HepG2 (cell line): ENCODE results near the gene BTG2. TPM values are rescaled to one million over a fixed set of nuclear protein-coding genes. Genes with fewer than 3 reads are reported as not detected.

Experiments
- ERF ChIP-seq: IDR thresholded peaks from 2 replicates; pipeline ENCODE4 v1.6.1; 2018; ENCODE audit warnings: missing biosample characterization, missing genetic modification reagents
- ETV5 ChIP-seq: IDR thresholded peaks from 2 replicates; pipeline ENCODE4 v1.6.1; 2018; ENCODE audit warnings: missing biosample characterization, missing genetic modification reagents, inconsistent platforms, borderline replicate concordance
- GABPB1 ChIP-seq: IDR thresholded peaks from 2 replicates; pipeline ENCODE4 v1.6.1; 2016; ENCODE audit warnings: mild to moderate bottlenecking, missing genetic modification reagents, moderate library complexity, missing compliant biosample characterization
- HMG20A ChIP-seq: IDR thresholded peaks from 2 replicates; pipeline ENCODE4 v1.6.1; 2016; ENCODE audit warnings: borderline replicate concordance
- HNRNPL ChIP-seq: fragments of 200-400 bp; formaldehyde crosslinking; IDR thresholded peaks from 2 replicates; pipeline ENCODE4 v1.6.1; 2017; ENCODE audit warnings: mild to moderate bottlenecking, low read depth, low read length
- MAF1 ChIP-seq: sonication (generic); formaldehyde crosslinking; IDR thresholded peaks from 2 replicates; pipeline ENCODE4 v1.5.0; 2020; ENCODE audit warnings: missing genetic modification reagents, borderline replicate concordance
- PHF21A ChIP-seq: sonication (generic); formaldehyde crosslinking; IDR thresholded peaks from 2 replicates; pipeline ENCODE4 v1.5.0; 2020; ENCODE audit warnings: mild to moderate bottlenecking, missing genetic modification reagents
- TBP ChIP-seq: sonication (generic); formaldehyde crosslinking; IDR thresholded peaks from 2 replicates; pipeline ENCODE4 v1.5.0; 2020; ENCODE audit warnings: missing genetic modification reagents
- XRCC5 ChIP-seq: fragments of 200-400 bp; formaldehyde crosslinking; optimal IDR thresholded peaks from 2 replicates; pipeline ENCODE3; 2017; ENCODE audit warnings: mild to moderate bottlenecking, low read length
- ZNF343 ChIP-seq: sonication (generic); formaldehyde crosslinking; IDR thresholded peaks from 2 replicates; pipeline ENCODE4 v1.4.0; 2020; ENCODE audit warnings: mild to moderate bottlenecking, missing genetic modification reagents
- polyA plus RNA-seq, 8 experiments: library from polyadenylated mRNA; depleted of rRNA in 3 of 8; stranded (reverse) in 7 of 8; unstranded in 1 of 8; fragments of >200 nt; fragmentation: Illumina TruSeq in 4 of 8; extraction: Trizol in 4 of 8; gene quantifications; 2 replicates each; pipeline versions ENCODE4 v1.2.1 to v1.2.3, GENCODE V29; 2011 to 2016; ENCODE audit warnings: low read depth in 4 of 8, missing spikeins in 1 of 8, mixed read lengths in 1 of 8; ENCODE audit not compliant: insufficient read depth in 1 of 8
- total RNA-seq, 5 experiments: library from RNA; depleted of rRNA; stranded (reverse); fragments of >200 nt; fragmentation: Illumina TruSeq; extraction: Trizol; gene quantifications; 2 replicates each; pipeline ENCODE4 v1.2.3, GENCODE V29; 2016; ENCODE audit warnings: low read depth in 1 of 5
- TF ChIP-seq, protein P1 (sequence below): sonication (generic); formaldehyde crosslinking; IDR thresholded peaks from 2 replicates; pipeline ENCODE4 v1.4.0; 2020; ENCODE audit warnings: missing genetic modification reagents, borderline replicate concordance
- TF ChIP-seq, protein P2 (sequence below): sonication (generic); formaldehyde crosslinking; IDR thresholded peaks from 2 replicates; pipeline ENCODE4 v1.5.0; 2020; ENCODE audit warnings: mild to moderate bottlenecking, missing genetic modification reagents
- TF ChIP-seq, protein P3 (sequence below): sonication (generic); formaldehyde crosslinking; IDR thresholded peaks from 2 replicates; pipeline ENCODE4 v1.5.1; 2020; ENCODE audit warnings: mild to moderate bottlenecking, missing genetic modification reagents, moderate library complexity
- TF ChIP-seq, protein P4 (sequence below): sonication (generic); formaldehyde crosslinking; IDR thresholded peaks from 2 replicates; pipeline ENCODE4 v1.8.1; 2023; ENCODE audit warnings: mild to moderate bottlenecking, missing genetic modification reagents

BTG2 gene
- total and polyA plus RNA-seq, 2 of the 13 experiments (the other 11 are each of a cell fraction or from before 2014, with no cell fraction given): 13.6 to 18.3 TPM

DNA sequence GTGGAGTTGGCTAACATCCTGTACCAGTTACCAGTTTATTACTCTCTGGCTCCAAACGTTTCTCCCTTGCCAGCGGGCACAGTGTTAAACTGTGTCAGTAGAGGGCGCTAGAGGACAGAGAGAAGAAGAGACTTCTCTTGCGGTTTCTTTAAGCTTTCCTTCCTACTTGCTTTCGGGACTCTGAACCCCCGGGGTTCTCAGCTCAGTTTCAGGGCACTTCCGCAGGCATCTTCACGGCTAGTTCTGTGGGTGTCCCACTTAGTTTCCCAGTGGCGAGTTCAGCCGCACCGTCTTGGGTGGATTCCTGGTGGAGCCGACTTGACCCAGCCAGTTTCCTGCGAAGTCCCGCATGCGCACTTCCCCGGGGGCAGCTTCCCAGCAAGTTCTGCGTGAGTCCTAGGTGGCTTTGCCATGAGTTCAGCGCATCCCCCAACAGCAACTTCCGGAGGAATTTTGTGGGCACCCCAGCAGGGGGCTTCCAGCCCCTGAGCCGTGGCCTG lies 37.9 kb upstream of the BTG2 start (continued):
- TF ChIP-seq, protein P1, sequence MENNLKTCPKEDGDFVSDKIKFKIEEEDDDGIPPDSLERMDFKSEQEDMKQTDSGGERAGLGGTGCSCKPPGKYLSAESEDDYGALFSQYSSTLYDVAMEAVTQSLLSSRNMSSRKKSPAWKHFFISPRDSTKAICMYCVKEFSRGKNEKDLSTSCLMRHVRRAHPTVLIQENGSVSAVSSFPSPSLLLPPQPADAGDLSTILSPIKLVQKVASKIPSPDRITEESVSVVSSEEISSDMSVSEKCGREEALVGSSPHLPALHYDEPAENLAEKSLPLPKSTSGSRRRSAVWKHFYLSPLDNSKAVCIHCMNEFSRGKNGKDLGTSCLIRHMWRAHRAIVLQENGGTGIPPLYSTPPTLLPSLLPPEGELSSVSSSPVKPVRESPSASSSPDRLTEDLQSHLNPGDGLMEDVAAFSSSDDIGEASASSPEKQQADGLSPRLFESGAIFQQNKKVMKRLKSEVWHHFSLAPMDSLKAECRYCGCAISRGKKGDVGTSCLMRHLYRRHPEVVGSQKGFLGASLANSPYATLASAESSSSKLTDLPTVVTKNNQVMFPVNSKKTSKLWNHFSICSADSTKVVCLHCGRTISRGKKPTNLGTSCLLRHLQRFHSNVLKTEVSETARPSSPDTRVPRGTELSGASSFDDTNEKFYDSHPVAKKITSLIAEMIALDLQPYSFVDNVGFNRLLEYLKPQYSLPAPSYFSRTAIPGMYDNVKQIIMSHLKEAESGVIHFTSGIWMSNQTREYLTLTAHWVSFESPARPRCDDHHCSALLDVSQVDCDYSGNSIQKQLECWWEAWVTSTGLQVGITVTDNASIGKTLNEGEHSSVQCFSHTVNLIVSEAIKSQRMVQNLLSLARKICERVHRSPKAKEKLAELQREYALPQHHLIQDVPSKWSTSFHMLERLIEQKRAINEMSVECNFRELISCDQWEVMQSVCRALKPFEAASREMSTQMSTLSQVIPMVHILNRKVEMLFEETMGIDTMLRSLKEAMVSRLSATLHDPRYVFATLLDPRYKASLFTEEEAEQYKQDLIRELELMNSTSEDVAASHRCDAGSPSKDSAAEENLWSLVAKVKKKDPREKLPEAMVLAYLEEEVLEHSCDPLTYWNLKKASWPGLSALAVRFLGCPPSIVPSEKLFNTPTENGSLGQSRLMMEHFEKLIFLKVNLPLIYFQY (CRISPR knock-in tag): peak; percentile 23; the same call in 1 of the 2 replicates
- no peak for TF ChIP-seq HNRNPL
- TF ChIP-seq HMG20A (CRISPR knock-in tag): no peak
- TF ChIP-seq ZNF343 (CRISPR knock-in tag): no peak
- TF ChIP-seq PHF21A: 0 out of 2 replicates have a peak, but pooled peaks have one; percentile 20
- TF ChIP-seq, protein P2, sequence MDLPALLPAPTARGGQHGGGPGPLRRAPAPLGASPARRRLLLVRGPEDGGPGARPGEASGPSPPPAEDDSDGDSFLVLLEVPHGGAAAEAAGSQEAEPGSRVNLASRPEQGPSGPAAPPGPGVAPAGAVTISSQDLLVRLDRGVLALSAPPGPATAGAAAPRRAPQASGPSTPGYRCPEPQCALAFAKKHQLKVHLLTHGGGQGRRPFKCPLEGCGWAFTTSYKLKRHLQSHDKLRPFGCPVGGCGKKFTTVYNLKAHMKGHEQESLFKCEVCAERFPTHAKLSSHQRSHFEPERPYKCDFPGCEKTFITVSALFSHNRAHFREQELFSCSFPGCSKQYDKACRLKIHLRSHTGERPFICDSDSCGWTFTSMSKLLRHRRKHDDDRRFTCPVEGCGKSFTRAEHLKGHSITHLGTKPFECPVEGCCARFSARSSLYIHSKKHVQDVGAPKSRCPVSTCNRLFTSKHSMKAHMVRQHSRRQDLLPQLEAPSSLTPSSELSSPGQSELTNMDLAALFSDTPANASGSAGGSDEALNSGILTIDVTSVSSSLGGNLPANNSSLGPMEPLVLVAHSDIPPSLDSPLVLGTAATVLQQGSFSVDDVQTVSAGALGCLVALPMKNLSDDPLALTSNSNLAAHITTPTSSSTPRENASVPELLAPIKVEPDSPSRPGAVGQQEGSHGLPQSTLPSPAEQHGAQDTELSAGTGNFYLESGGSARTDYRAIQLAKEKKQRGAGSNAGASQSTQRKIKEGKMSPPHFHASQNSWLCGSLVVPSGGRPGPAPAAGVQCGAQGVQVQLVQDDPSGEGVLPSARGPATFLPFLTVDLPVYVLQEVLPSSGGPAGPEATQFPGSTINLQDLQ: 0 out of 2 replicates have a peak, but pooled peaks have one; percentile 24
- TF ChIP-seq ETV5 (CRISPR knock-in tag): 0 out of 2 replicates have a peak, but pooled peaks have one; percentile 7
- no peak for TF ChIP-seq TBP (CRISPR knock-in tag)
- TF ChIP-seq, protein P3, sequence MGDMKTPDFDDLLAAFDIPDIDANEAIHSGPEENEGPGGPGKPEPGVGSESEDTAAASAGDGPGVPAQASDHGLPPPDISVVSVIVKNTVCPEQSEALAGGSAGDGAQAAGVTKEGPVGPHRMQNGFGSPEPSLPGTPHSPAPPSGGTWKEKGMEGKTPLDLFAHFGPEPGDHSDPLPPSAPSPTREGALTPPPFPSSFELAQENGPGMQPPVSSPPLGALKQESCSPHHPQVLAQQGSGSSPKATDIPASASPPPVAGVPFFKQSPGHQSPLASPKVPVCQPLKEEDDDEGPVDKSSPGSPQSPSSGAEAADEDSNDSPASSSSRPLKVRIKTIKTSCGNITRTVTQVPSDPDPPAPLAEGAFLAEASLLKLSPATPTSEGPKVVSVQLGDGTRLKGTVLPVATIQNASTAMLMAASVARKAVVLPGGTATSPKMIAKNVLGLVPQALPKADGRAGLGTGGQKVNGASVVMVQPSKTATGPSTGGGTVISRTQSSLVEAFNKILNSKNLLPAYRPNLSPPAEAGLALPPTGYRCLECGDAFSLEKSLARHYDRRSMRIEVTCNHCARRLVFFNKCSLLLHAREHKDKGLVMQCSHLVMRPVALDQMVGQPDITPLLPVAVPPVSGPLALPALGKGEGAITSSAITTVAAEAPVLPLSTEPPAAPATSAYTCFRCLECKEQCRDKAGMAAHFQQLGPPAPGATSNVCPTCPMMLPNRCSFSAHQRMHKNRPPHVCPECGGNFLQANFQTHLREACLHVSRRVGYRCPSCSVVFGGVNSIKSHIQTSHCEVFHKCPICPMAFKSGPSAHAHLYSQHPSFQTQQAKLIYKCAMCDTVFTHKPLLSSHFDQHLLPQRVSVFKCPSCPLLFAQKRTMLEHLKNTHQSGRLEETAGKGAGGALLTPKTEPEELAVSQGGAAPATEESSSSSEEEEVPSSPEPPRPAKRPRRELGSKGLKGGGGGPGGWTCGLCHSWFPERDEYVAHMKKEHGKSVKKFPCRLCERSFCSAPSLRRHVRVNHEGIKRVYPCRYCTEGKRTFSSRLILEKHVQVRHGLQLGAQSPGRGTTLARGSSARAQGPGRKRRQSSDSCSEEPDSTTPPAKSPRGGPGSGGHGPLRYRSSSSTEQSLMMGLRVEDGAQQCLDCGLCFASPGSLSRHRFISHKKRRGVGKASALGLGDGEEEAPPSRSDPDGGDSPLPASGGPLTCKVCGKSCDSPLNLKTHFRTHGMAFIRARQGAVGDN (CRISPR knock-in tag): peak; percentile 50; the same call in 1 of the 2 replicates
- 0 out of 2 replicates have a peak, but pooled peaks have one; percentile 34 for TF ChIP-seq ERF (CRISPR knock-in tag)
- peak; percentile 45 for TF ChIP-seq XRCC5
- peak; percentile 12; the same call in 1 of the 2 replicates for TF ChIP-seq GABPB1
- no peak for TF ChIP-seq MAF1 (CRISPR knock-in tag)
- TF ChIP-seq, protein P4, sequence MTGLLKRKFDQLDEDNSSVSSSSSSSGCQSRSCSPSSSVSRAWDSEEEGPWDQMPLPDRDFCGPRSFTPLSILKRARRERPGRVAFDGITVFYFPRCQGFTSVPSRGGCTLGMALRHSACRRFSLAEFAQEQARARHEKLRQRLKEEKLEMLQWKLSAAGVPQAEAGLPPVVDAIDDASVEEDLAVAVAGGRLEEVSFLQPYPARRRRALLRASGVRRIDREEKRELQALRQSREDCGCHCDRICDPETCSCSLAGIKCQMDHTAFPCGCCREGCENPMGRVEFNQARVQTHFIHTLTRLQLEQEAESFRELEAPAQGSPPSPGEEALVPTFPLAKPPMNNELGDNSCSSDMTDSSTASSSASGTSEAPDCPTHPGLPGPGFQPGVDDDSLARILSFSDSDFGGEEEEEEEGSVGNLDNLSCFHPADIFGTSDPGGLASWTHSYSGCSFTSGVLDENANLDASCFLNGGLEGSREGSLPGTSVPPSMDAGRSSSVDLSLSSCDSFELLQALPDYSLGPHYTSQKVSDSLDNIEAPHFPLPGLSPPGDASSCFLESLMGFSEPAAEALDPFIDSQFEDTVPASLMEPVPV (CRISPR knock-in tag): no peak
